Measurements from ENCODE around the gene GAS2L2.
A peak's percentile ranks its signal among the peaks of the same experiment; 100 is the strongest.

Gene GAS2L2

GRCh38 chr17:35752945-35753764, at the start of gene GAS2L2:
Gene GAS2L2 (minus strand): TSS chr17:35753239. CDS start chr17:35752850, 389 bp downstream.
- DNase-seq, result no peak

- peak in 1 of 2 donors; percentile 58 for DNase-seq
These were observed 48.7 kb upstream of the GAS2L2 start for GRCh38 chr17:35801583-35802224.

GRCh38 chr17:35799942-35800341, 46.9 kb upstream of the GAS2L2 start:
- DNase-seq, result no peak

- no peak for DNase-seq
These were observed 44.9 kb upstream of the GAS2L2 start for GRCh38 chr17:35797918-35798317.

GRCh38 chr17:35797370-35797769, 44.3 kb upstream of the GAS2L2 start:
- DNase-seq, result no peak

GRCh38 chr17:35796942-35797341, 43.9 kb upstream of the GAS2L2 start:
- DNase-seq, result no peak

GRCh38 chr17:35795871-35796265, 42.8 kb upstream of the GAS2L2 start:
- DNase-seq, result no peak

- DNase-seq, result peak in 1 of 2 donors; percentile 22
These were observed 42.2 kb upstream of the GAS2L2 start, which contains the start of gene MMP28 for GRCh38 chr17:35795007-35795870. Gene MMP28 (minus strand): TSS chr17:35795641. CDS start chr17:35795377, 264 bp downstream.

GRCh38 chr17:35793257-35793656, 40.2 kb upstream of the GAS2L2 start:
- DNase-seq, result no peak

- no peak for DNase-seq
These were observed 38.8 kb upstream of the GAS2L2 start for GRCh38 chr17:35791681-35792350.

GRCh38 chr17:35790841-35791240, 37.8 kb upstream of the GAS2L2 start:
- DNase-seq, result no peak

GRCh38 chr17:35788477-35789368, 35.7 kb upstream of the GAS2L2 start:
- DNase-seq, result no peak

- no peak for DNase-seq
These were observed 33.9 kb upstream of the GAS2L2 start for GRCh38 chr17:35786941-35787432.

GRCh38 chr17:35784895-35785294, 31.9 kb upstream of the GAS2L2 start:
- no peak for DNase-seq

- DNase-seq, result no peak
These were observed 27.9 kb upstream of the GAS2L2 start for GRCh38 chr17:35780950-35781349.

- DNase-seq, result no peak
These were observed 25.7 kb upstream of the GAS2L2 start for GRCh38 chr17:35778641-35779196.

GRCh38 chr17:35775583-35775982, 22.5 kb upstream of the GAS2L2 start:
- DNase-seq, result no peak

GRCh38 chr17:35775039-35775438, 22.0 kb upstream of the GAS2L2 start:
- DNase-seq, result no peak

- no peak for DNase-seq
These were observed 21.5 kb upstream of the GAS2L2 start for GRCh38 chr17:35774499-35774898.

- no peak for DNase-seq
These were observed 20.8 kb upstream of the GAS2L2 start for GRCh38 chr17:35773679-35774425.

All from CD4-positive, alpha-beta T cell treated with Interleukin-4 for 1 hour (primary cell).